ENCODE data around the gene OR6K3.
"Not testable (repeated sequence)": the region's sequence is repeated elsewhere in the genome, so short reads cannot be mapped to it uniquely, and the experiment has no call there.

OR6K3 gene

DNA sequence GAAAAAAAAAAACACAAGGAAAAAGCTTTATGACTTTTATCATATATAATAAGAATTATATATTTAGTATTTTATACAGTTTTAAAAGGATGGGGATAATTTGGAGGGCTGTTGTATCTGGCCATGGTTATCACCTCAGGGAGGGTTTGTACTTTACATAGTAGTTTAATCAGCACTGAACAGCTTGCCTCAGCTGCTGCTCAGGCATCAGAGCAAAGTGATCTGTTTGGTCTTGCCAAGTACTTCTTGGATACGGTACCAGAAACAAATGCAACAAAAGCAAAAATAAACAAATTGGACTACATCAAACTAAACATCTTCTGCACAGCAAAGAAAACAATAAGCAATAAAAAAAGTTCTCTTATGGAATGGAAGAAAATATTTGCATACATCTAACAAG lies 31.4 kb downstream of the OR6K3 start:
- ATAC-seq, result no peak
- TF ChIP-seq ZFP30 (CRISPR knock-in tag; IDR thresholded peaks at IDR 0.05), result no peak
- TF ChIP-seq ZNF70 (CRISPR knock-in tag; IDR thresholded peaks at IDR 0.05), result no peak
- no peak for TF ChIP-seq ZNF8 (CRISPR knock-in tag; IDR thresholded peaks at IDR 0.05)
- TF ChIP-seq GLIS3 (CRISPR knock-in tag; IDR thresholded peaks at IDR 0.05), result no peak
- TF ChIP-seq ZNF565 (CRISPR knock-in tag; conservative IDR thresholded peaks at IDR 0.05; ENCODE audit: low read depth), result no peak
- TF ChIP-seq PPARA (CRISPR knock-in tag; IDR thresholded peaks at IDR 0.05; ENCODE audit: borderline replicate concordance), result no peak
- TF ChIP-seq ARNTL (CRISPR knock-in tag; IDR thresholded peaks at IDR 0.05; ENCODE audit: borderline replicate concordance, low read depth), result no peak
- no peak for TF ChIP-seq TOX (CRISPR knock-in tag; IDR thresholded peaks at IDR 0.05; ENCODE audit: borderline replicate concordance)
- TF ChIP-seq BACH2 (CRISPR knock-in tag; IDR thresholded peaks at IDR 0.05; ENCODE audit: borderline replicate concordance), result no peak
- no peak for TF ChIP-seq ZC3H10 (CRISPR knock-in tag; IDR thresholded peaks at IDR 0.05)
- TF ChIP-seq CSDC2 (CRISPR knock-in tag; IDR thresholded peaks at IDR 0.05), result no peak
- TF ChIP-seq OSR1 (CRISPR knock-in tag; IDR thresholded peaks at IDR 0.05), result no peak
- TF ChIP-seq, protein P1, sequence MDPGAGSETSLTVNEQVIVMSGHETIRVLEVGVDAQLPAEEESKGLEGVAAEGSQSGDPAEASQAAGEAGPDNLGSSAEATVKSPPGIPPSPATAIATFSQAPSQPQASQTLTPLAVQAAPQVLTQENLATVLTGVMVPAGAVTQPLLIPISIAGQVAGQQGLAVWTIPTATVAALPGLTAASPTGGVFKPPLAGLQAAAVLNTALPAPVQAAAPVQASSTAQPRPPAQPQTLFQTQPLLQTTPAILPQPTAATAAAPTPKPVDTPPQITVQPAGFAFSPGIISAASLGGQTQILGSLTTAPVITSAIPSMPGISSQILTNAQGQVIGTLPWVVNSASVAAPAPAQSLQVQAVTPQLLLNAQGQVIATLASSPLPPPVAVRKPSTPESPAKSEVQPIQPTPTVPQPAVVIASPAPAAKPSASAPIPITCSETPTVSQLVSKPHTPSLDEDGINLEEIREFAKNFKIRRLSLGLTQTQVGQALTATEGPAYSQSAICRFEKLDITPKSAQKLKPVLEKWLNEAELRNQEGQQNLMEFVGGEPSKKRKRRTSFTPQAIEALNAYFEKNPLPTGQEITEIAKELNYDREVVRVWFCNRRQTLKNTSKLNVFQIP (CRISPR knock-in tag; IDR thresholded peaks at IDR 0.05; ENCODE audit: borderline replicate concordance, low read depth), result no peak
- TF ChIP-seq, protein P2, sequence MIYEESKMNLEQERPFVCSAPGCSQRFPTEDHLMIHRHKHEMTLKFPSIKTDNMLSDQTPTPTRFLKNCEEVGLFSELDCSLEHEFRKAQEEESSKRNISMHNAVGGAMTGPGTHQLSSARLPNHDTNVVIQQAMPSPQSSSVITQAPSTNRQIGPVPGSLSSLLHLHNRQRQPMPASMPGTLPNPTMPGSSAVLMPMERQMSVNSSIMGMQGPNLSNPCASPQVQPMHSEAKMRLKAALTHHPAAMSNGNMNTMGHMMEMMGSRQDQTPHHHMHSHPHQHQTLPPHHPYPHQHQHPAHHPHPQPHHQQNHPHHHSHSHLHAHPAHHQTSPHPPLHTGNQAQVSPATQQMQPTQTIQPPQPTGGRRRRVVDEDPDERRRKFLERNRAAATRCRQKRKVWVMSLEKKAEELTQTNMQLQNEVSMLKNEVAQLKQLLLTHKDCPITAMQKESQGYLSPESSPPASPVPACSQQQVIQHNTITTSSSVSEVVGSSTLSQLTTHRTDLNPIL (CRISPR knock-in tag; IDR thresholded peaks at IDR 0.05; ENCODE audit: low read depth), result no peak
- TF ChIP-seq RARB (CRISPR knock-in tag; IDR thresholded peaks at IDR 0.05), result no peak
- no peak for TF ChIP-seq ESRRG (CRISPR knock-in tag; IDR thresholded peaks at IDR 0.05)
- TF ChIP-seq, protein P3, sequence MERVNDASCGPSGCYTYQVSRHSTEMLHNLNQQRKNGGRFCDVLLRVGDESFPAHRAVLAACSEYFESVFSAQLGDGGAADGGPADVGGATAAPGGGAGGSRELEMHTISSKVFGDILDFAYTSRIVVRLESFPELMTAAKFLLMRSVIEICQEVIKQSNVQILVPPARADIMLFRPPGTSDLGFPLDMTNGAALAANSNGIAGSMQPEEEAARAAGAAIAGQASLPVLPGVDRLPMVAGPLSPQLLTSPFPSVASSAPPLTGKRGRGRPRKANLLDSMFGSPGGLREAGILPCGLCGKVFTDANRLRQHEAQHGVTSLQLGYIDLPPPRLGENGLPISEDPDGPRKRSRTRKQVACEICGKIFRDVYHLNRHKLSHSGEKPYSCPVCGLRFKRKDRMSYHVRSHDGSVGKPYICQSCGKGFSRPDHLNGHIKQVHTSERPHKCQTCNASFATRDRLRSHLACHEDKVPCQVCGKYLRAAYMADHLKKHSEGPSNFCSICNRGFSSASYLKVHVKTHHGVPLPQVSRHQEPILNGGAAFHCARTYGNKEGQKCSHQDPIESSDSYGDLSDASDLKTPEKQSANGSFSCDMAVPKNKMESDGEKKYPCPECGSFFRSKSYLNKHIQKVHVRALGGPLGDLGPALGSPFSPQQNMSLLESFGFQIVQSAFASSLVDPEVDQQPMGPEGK (CRISPR knock-in tag; IDR thresholded peaks at IDR 0.05; ENCODE audit: borderline replicate concordance), result no peak

DNA sequence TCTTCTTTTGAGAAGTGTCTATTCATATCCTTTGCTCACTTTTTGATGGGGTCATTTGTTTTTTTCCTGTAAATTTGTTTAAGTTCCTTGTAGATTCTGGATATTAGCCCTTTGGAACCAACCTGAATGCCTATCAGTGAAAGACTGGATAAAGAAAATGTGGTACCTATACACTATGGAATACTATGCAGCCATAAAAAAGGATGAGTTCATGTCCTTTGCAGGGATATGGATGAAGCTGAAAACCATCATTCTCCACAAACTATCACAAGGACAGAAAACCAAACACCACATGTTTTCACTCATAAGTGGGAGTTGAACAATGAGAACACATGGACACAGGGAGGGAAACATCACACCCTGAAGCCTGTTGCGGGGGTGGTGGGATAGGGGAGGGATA lies 32.2 kb downstream of the OR6K3 start:
- not testable (repeated sequence) for ATAC-seq

DNA sequence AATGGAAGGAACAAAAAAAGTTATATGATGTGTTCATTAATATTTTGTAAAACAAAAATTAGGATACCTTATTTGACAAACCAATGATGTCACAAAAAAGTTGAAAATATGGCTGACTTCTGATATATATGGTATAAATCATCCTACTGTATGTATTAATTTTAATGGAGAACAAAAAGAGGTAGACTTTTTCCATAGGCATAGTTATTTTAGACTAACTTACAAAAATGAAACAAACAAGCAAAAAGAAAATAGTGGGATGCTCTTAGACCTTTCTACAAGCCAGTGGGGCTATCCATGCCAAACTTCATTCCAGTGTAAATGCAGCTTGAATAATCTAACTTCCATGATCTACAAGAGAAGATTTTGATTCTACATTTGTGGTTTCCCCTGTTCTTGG lies 33.5 kb downstream of the OR6K3 start:
- no peak for ATAC-seq
- no peak for TF ChIP-seq SNAI2 (CRISPR knock-in tag; IDR thresholded peaks at IDR 0.05)
- TF ChIP-seq, protein P2 (CRISPR knock-in tag; IDR thresholded peaks at IDR 0.05; ENCODE audit: low read depth), result no peak
- TF ChIP-seq, protein P1 (CRISPR knock-in tag; IDR thresholded peaks at IDR 0.05; ENCODE audit: borderline replicate concordance, low read depth), result no peak
- no peak for TF ChIP-seq BACH2 (CRISPR knock-in tag; IDR thresholded peaks at IDR 0.05; ENCODE audit: borderline replicate concordance)
- TF ChIP-seq ZNF70 (CRISPR knock-in tag; IDR thresholded peaks at IDR 0.05), result no peak
- no peak for TF ChIP-seq ZC3H10 (CRISPR knock-in tag; IDR thresholded peaks at IDR 0.05)
- TF ChIP-seq TOX (CRISPR knock-in tag; IDR thresholded peaks at IDR 0.05; ENCODE audit: borderline replicate concordance), result no peak
- TF ChIP-seq ISL1 (CRISPR knock-in tag; IDR thresholded peaks at IDR 0.05), result no peak
- no peak for TF ChIP-seq OSR1 (CRISPR knock-in tag; IDR thresholded peaks at IDR 0.05)
- TF ChIP-seq ARNTL (CRISPR knock-in tag; IDR thresholded peaks at IDR 0.05; ENCODE audit: borderline replicate concordance, low read depth), result no peak
- TF ChIP-seq, protein P4, sequence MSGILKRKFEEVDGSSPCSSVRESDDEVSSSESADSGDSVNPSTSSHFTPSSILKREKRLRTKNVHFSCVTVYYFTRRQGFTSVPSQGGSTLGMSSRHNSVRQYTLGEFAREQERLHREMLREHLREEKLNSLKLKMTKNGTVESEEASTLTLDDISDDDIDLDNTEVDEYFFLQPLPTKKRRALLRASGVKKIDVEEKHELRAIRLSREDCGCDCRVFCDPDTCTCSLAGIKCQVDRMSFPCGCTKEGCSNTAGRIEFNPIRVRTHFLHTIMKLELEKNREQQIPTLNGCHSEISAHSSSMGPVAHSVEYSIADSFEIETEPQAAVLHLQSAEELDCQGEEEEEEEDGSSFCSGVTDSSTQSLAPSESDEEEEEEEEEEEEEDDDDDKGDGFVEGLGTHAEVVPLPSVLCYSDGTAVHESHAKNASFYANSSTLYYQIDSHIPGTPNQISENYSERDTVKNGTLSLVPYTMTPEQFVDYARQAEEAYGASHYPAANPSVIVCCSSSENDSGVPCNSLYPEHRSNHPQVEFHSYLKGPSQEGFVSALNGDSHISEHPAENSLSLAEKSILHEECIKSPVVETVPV (CRISPR knock-in tag; IDR thresholded peaks at IDR 0.05), result no peak
- TF ChIP-seq ZNF8 (CRISPR knock-in tag; IDR thresholded peaks at IDR 0.05), result no peak
- no peak for TF ChIP-seq CSDC2 (CRISPR knock-in tag; IDR thresholded peaks at IDR 0.05)
- no peak for TF ChIP-seq ZFP30 (CRISPR knock-in tag; IDR thresholded peaks at IDR 0.05)
- TF ChIP-seq, protein P5, sequence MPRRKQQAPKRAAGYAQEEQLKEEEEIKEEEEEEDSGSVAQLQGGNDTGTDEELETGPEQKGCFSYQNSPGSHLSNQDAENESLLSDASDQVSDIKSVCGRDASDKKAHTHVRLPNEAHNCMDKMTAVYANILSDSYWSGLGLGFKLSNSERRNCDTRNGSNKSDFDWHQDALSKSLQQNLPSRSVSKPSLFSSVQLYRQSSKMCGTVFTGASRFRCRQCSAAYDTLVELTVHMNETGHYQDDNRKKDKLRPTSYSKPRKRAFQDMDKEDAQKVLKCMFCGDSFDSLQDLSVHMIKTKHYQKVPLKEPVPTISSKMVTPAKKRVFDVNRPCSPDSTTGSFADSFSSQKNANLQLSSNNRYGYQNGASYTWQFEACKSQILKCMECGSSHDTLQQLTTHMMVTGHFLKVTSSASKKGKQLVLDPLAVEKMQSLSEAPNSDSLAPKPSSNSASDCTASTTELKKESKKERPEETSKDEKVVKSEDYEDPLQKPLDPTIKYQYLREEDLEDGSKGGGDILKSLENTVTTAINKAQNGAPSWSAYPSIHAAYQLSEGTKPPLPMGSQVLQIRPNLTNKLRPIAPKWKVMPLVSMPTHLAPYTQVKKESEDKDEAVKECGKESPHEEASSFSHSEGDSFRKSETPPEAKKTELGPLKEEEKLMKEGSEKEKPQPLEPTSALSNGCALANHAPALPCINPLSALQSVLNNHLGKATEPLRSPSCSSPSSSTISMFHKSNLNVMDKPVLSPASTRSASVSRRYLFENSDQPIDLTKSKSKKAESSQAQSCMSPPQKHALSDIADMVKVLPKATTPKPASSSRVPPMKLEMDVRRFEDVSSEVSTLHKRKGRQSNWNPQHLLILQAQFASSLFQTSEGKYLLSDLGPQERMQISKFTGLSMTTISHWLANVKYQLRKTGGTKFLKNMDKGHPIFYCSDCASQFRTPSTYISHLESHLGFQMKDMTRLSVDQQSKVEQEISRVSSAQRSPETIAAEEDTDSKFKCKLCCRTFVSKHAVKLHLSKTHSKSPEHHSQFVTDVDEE (CRISPR knock-in tag; IDR thresholded peaks at IDR 0.05), result no peak
- TF ChIP-seq PPARA (CRISPR knock-in tag; IDR thresholded peaks at IDR 0.05; ENCODE audit: borderline replicate concordance), result no peak
- TF ChIP-seq TCF4 (CRISPR knock-in tag; IDR thresholded peaks at IDR 0.05; ENCODE audit: borderline replicate concordance), result no peak
- TF ChIP-seq GLIS3 (CRISPR knock-in tag; IDR thresholded peaks at IDR 0.05), result no peak
- no peak for TF ChIP-seq ZNF565 (CRISPR knock-in tag; conservative IDR thresholded peaks at IDR 0.05; ENCODE audit: low read depth)
- TF ChIP-seq ESRRG (CRISPR knock-in tag; IDR thresholded peaks at IDR 0.05), result no peak
